GM19328 (cell line): ENCODE results near the gene DOCK1.

Source experiments
- ATAC-seq: cut with Tn5 transposase; IDR thresholded peaks from one replicate; pipeline ENCODE4 v1.9.1; 2021; ENCODE audit warnings: mild to moderate bottlenecking, moderate library complexity; ENCODE audit not compliant: unreplicated experiment

DOCK1 gene

GRCh38 chr10:127003032-127003685, 97.9 kb downstream of the DOCK1 start:
- ATAC-seq: no peak

GRCh38 chr10:127006453-127006852, 101.2 kb downstream of the DOCK1 start:
- no peak for ATAC-seq

- no peak for ATAC-seq
Measured at GRCh38 chr10:127009366-127009765, 104.1 kb downstream of the DOCK1 start.

- no peak for ATAC-seq
Measured at GRCh38 chr10:127011174-127011573, 105.9 kb downstream of the DOCK1 start.

- no peak for ATAC-seq
Measured at GRCh38 chr10:127012071-127012768, 107.0 kb downstream of the DOCK1 start.

- no peak for ATAC-seq
Measured at GRCh38 chr10:127012769-127013152, 107.5 kb downstream of the DOCK1 start.

- no peak for ATAC-seq
Measured at GRCh38 chr10:127013211-127013656, 108.0 kb downstream of the DOCK1 start.

GRCh38 chr10:127013691-127014473, 108.7 kb downstream of the DOCK1 start:
- ATAC-seq: no peak

- ATAC-seq: no peak
Measured at GRCh38 chr10:127014671-127015070, 109.4 kb downstream of the DOCK1 start.

- ATAC-seq: no peak
Measured at GRCh38 chr10:127015373-127015772, 110.1 kb downstream of the DOCK1 start.

- ATAC-seq: no peak
Measured at GRCh38 chr10:127016331-127016730, 111.1 kb downstream of the DOCK1 start.

GRCh38 chr10:127017541-127018297, 112.5 kb downstream of the DOCK1 start:
- ATAC-seq: no peak

- no peak for ATAC-seq
Measured at GRCh38 chr10:127018298-127018650, 113.0 kb downstream of the DOCK1 start.

- no peak for ATAC-seq
Measured at GRCh38 chr10:127018766-127019165, 113.5 kb downstream of the DOCK1 start.

- no peak for ATAC-seq
Measured at GRCh38 chr10:127020260-127020659, 115.0 kb downstream of the DOCK1 start.

- no peak for ATAC-seq
Measured at GRCh38 chr10:127021801-127022200, 116.6 kb downstream of the DOCK1 start.

- ATAC-seq: no peak
Measured at GRCh38 chr10:127024685-127025435, 119.6 kb downstream of the DOCK1 start.

- no peak for ATAC-seq
Measured at GRCh38 chr10:127027786-127028185, 122.6 kb downstream of the DOCK1 start.

- no peak for ATAC-seq
Measured at GRCh38 chr10:127028556-127028955, 123.3 kb downstream of the DOCK1 start.

- ATAC-seq: no peak
Measured at GRCh38 chr10:127029061-127029460, 123.8 kb downstream of the DOCK1 start.
